Kidney capillary endothelial cell (primary cell): ENCODE results near the gene HDLBP.

Source experiments
- DNase-seq: peaks from one replicate; pipeline ENCODE4 v3.0.0-alpha.2; 2018; ENCODE audit warnings: low spot score

HDLBP gene

GRCh38 chr2:241249654-241250053 is 65.8 kb downstream of the HDLBP start:
- DNase-seq: no peak

GRCh38 chr2:241248897-241249296 is 66.6 kb downstream of the HDLBP start:
- no peak for DNase-seq

- no peak for DNase-seq
These were observed 67.2 kb downstream of the HDLBP start for GRCh38 chr2:241248289-241248688.

GRCh38 chr2:241244368-241244767 is 71.1 kb downstream of the HDLBP start:
- DNase-seq: no peak

- DNase-seq: no peak
These were observed 73.2 kb downstream of the HDLBP start for GRCh38 chr2:241242306-241242705.

DNA sequence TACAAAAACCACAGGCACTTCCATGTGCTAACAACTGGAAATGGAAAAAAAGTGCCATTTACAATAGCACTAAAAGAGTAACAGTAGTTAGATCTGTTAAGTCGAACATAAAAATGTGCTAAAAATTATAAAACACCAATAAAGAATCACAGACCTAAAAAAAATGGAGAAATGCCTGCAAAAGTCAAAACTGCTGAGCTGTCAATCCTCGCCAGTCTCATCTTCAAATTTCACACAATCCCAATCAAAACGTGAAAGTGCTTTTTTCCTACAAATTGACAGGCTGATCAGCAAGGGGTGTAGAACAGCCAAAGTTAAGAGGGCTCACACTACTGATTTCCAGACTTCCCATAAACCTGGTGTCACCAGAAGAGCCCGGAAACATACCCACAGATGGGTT is 73.8 kb downstream of the HDLBP start:
- DNase-seq: no peak

DNA sequence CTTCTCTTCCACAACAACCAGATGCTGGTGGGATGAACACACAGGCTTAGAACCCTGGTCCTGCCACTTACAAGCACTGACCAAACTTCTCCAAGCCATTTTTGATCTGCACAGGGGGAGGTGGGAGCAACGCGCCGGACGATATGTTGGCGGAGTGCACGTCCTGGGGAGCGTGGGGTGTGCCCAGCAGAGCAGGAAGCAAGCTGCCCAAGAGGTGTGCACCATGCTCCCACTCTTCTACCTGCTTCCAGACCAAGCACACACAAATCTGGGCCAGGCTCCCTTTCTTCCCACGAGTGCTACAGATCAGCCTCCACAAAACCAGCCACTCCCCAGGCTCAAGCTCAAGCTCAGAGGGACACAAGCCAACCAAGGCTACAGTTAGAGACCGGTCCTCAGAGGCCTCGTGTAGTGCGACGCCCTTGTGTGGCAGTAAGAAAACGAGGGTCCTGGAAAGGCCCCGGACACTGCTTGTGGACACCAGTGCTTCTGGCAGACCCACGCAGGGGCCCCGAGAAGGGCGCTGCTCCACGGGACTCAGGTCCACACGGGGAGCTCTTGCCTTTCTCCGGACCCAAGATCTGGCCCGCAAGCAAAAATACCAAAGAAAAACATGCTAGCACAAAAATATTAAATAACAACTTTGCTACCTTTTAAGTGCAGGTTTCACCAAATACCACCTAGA is 75.0 kb downstream of the HDLBP start:
- no peak for DNase-seq

GRCh38 chr2:241239552-241240202 is 75.8 kb downstream of the HDLBP start:
- no peak for DNase-seq

DNA sequence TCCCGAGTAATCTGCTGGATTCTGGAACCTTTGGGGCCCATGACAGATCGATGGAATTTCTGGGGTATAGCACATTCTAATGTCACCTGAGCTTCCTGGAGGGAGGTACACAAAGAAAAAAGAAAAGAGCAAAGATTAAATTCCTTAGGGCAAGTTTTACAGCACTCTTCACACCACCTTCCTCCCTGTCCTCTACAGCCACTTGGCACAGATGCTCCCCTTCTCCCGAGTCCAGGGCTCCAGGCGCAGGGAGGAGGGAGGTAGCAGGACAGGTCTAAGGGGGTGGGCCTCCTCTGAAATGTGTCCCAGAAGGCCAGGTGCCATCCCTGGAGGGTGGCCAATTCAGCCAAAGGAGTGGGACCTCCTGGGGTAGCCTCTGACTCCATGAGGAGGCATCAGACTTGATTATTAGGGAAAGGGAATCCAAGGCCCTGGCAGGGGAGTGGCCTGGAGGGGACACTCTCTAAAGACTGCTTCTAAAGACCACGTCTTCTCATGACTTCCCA is 76.7 kb downstream of the HDLBP start:
- no peak for DNase-seq

DNA sequence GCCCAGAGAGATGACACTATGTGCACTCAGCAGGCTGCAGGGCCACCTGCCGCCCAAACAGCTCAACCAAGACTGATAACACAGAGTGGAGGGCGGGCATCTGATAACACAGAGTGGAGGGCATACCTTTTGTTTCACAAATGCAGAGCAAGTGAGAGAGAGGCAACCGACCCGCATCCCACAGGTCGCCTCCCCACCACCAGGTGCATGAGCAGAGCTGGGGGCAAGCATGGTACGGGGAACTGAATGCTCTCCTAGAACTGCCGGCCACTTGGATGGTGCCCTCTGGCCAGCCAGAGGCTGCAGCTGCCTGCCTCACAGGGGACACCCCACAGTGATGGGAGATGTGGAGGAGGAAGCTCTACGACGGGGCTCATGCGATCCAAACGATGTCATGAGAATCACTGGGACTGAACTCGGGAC is 77.5 kb downstream of the HDLBP start:
- no peak for DNase-seq

DNA sequence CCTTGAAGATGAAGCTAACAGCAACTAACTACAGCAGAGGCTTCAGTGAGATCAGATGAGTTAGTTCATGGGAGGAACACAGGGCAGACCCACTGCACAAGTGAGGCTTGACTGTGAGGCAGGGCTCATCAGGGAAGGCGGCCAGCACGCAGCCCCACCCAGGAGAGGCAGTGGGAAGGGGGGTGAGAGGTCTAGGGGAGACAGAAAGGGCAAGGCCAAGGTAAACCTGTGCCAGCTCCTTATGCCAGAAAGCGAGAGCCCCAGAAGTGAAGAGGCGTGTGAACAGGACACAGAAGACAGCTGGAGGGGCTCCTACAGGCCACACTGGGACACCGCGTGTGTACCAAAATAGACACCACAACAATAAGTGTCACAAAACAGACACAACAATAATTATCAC is 78.4 kb downstream of the HDLBP start:
- DNase-seq: no peak

DNA sequence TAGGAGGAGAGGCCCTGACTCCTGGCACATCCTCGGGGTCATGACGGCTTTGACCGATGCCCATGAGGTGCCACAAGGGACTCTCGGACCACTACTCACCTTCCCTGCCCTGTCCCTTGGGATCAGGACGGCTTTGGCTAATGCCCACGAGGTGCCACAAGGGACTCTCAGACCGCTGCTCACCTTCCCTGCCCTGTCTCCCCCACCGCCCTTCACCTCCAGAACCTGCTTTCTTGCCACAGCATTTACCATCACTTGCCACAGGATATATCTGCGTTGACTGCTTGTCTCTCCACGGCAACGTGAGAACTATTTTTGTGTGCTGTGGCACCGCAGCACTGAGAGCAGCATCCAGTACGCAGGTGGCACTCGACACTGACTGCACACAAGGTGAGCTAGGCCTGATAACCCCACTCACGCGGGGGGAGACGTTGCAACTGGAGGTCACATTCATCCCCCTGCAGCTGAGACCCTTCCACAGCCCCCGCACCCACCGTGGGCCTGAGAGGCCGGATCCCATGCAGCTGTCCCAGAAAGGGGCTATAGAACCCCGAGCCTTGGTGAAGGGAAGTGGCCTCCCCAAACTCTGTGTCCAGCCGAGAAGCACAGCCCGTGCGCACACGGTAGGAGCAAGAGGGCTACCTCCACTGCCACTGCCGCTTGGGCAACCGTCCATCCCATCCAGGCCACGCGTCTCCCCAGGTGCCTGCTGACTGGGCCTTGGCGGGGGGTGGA is 79.4 kb downstream of the HDLBP start:
- DNase-seq: no peak

DNA sequence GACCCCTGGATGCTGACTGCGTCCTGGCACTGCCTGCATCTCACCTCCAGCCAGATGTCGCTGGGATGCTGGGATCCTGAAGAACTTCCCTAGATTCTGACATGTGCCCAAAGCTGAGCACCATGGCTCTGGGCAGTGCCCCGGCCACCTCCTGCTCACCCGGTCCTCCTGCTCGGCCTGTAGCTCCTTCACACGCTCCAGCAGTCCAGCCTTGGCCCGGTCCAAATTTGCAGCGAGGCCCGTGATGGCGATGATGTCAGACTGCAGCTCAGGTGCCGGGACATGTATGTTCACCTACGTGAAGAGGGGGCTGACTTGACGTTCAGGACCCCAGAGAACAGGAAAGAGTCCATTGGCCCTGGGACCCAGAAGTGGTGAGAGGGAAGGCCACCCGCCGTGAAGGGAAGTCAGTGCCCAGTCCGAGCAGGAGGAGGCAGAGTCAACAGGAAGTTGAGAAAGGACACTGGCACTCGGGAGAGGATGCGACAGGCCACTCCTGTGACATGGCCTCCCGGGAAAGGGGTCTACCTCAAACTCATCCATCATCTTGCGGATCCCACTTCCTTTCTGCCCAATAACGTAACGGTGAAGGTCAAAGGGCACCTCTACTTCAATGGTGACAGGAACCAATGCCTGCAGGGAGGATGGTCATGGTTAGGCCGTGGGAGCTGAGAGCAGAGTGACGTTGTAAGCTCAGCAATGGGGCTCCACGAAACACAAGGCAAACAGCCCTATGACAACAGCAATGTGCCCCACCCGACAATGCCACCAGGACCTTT is 80.3 kb downstream of the HDLBP start:
- DNase-seq: peak; percentile 72

- DNase-seq: no peak
These were observed 81.2 kb downstream of the HDLBP start for GRCh38 chr2:241234066-241234790.

GRCh38 chr2:241232736-241233575 is 82.5 kb downstream of the HDLBP start:
- DNase-seq: no peak

DNA sequence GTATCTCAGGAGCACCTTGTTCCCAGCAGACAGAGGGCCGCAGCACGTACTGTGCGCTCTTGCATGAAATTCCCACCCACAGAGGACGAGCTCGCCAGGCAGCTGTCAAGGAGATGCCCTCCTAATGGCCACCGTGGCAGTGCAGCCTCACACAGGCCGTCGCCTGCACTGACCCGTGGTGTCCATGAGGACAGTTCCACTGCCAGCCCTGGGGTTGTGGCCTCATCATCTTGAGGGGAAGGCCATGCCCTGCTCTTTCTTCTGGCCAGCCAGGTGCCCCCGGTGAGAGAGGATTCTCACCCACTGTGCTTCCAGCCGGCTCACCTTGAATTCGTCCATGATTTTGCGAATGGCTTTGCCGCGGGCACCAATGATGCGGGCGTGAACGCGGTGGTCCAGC is 85.0 kb downstream of the HDLBP start:
- no peak for DNase-seq

DNA sequence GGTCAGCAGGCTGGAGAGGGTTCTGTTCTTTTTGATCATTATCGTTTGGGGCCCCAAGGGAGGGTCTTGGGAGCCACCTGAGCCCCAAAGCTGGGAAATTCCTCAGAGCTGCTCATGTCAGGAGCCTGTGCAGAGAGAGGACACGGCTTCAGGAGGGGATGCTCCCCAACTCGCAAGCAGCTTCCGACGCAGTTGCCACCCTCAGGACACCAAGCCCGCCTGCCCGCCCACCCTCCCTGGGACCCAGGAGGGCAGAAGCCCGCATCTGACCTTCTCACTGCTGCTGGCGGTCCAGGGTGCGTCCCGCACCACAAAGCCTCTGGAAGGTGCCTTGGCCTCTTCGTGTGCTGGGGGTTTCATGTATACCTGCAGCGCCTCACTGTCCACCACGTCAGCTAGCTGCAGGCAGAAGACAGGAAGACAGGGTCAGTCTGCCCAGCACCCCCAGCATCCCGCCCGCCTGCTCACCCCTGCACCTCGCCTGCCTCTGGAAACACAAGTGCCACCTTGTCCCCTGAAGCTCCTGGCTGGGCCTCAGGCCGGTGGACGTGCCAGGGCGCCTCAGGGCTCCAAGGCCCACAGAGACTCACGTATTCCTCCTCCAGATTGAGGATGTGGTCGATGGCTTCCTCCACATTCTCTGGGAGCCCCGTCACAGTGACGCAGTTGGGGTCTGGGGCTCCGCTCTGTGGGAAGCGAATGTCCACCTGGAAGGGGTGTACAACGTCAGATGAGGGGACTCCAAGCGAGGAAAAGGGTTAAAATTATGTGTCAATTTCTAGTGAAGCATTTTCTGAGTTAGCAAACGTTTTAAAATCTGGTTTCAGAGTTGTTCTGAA is 85.7 kb downstream of the HDLBP start:
- DNase-seq: no peak

DNA sequence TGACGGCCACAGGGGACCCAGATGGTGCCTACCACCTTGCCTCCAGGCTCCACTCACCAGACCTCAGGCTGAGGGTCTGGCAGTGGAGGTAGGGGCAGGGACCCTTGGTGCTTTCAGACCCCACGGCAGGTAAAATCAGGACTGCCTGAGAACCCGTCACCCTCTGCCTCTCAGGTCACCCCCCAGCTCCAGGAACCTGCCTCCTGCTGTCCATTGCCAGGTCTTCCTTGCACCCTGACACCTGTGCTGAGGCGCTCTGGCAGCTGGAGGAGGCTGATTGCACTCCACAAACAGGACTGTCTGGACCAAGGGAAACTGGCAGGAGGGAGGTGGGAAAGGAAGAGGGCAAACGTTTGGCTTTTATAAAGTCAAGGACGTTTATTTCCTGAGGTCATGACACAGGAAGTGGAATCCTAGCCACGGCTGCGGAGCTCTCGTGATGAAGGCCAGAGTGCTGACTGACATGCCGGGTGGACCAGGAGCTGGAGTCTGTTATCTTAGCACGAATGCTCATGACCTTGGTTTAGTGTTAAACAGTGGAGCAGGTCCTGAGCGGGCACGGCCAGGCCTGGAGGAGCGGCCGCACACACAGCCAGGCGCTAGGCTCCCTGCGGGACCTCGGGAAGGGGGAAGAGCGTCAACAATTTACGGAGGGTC is 86.5 kb downstream of the HDLBP start:
- no peak for DNase-seq
